Stimulated activated CD4-positive, alpha-beta T cell treated with anti-CD3 and anti-CD28 coated beads, Interleukin-12 subunit alpha, Interleukin-12 subunit beta, amount 100 ng/mL, for 48 hours (primary cell): ENCODE data around the gene DOCK9.

Experiments
- DNase-seq, 3 donors: peaks; one replicate each; pipeline ENCODE4 v3.0.0-alpha.2; 2020; ENCODE audit warnings: low read depth in 2 of 3, low spot score in 1 of 3

DOCK9 gene

GRCh38 chr13:98860491-98860890, 117.4 kb downstream of the DOCK9 start:
- DNase-seq: no peak

DNA sequence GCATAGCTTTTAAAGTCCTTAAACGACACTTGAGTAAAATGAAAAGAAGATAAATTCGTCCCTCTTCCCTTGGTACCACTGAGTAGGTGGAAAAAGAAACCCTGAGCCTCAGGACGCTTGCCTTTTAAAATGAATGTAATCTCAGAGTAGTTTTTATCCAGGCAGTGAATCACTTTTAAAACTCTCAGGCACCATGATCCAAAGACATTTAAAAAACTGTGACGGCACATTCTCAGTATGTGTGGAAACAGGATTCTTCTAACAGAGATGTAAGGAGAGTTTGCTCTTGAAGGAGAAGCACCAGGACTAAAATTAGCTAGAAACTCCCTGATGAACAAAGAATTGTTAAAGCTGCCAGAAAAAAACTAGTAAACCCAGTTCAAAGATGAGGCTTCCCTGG, 119.7 kb downstream of the DOCK9 start:
- no peak for DNase-seq

DNA sequence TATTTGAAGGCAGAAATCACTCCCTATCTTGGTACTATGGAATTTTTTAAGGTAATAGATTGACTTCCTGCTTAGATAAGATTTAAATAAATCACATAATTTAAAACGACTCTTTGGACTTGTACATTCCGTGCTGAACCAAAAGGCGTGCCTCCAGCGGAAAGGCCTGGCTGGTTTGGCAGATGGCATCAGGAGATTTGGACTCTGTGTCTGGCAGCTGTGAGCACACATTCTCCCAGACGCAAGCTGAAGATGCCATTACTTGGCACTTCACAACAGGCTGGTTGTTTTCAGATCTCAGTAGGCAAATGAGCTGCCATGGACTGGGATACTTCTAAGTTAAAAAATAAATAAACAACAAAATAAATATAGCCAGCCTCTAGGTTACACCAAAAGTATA, 120.9 kb downstream of the DOCK9 start:
- no peak for DNase-seq

GRCh38 chr13:98854448-98854847, 123.4 kb downstream of the DOCK9 start:
- no peak for DNase-seq

DNA sequence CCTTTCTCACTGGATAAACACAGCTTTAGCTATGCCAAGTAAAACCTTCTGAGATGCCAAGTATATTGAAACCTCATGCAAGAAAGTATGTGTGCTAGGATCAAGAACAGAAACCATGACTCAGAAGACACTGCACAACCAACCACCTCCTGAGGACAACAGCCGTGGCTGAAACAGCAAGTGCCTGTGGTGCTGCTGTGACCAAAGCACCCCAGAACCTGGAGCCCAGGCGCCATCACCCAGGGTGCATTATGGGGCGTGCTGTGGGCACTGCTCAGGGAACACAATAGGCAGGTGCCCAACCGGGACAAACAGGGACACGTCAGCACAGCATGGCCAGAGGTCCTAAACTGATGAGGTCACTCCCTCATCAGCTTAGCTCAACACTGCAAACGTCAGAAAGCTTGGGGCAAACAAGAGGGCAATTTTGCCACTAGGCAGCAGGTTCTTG, 124.1 kb downstream of the DOCK9 start:
- DNase-seq: peak; percentile 50 to 65 (median 60)

GRCh38 chr13:98851276-98851675, 126.6 kb downstream of the DOCK9 start:
- DNase-seq: no peak

GRCh38 chr13:98848746-98849145, 129.1 kb downstream of the DOCK9 start:
- no peak for DNase-seq

- DNase-seq: no peak
These were observed 130.1 kb downstream of the DOCK9 start for GRCh38 chr13:98847780-98848179.

- no peak for DNase-seq
These were observed 130.9 kb downstream of the DOCK9 start for GRCh38 chr13:98846986-98847385.

DNA sequence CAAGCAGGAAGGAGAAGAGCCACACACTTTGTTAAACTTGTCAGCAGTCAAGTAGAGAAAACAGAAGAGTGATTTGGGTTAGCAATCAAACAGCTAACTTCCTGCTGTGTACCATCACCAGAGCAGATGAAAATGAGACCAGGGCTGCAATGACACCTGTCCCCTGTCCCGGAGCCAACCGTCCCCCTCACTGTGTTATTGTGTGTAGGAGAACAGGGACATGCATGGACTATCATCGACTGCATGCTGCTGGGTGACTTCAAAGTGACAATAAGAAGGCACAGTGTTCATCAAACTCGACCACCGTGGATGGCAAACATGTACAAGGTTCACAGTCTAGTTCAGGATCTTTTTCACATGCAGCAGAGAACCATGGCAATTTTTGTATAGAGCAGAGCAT, 131.3 kb downstream of the DOCK9 start:
- DNase-seq: no peak

DNA sequence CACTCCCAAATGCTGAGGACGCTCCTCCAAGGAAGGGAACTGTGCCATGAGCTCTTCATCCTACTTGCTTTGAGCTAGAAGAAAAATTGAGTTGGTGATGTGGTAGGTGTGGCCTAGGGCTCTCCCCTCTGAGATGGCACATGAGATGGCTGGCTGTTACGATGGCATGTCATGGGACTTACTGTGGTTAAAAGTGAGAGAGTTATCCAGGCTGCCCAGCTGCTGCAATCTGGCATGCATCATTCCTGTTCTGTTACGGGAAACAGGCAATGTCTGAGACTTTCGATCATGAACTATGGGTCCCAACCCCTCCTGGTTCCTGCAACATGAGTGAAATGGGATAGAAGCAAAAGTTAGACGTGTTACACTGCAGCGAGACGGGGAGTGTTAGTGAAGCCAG, 132.1 kb downstream of the DOCK9 start:
- DNase-seq: no peak

- no peak for DNase-seq
These were observed 133.8 kb downstream of the DOCK9 start for GRCh38 chr13:98844021-98844420.

DNA sequence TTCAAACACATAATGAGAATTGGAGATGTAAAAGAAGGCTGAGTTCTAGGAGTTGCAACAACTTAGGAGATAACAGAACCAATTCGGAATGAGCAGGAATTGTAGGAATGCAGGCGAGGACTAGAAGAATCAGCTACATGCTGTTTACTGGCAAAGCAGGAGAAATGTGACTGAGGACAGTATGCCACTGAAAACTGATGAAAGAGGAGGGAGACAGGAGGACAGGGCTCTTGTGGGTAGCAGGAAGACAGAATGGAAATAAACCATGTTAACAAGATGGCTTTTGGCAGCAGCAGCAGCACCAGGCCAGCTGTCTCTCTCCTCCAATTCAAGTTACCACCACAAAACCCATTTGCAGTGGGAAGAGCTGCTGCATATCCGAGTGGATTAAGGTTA, 134.4 kb downstream of the DOCK9 start:
- no peak for DNase-seq

- peak; percentile 46 to 63 (median 62) for DNase-seq
These were observed 134.9 kb downstream of the DOCK9 start for GRCh38 chr13:98842858-98843481.

DNA sequence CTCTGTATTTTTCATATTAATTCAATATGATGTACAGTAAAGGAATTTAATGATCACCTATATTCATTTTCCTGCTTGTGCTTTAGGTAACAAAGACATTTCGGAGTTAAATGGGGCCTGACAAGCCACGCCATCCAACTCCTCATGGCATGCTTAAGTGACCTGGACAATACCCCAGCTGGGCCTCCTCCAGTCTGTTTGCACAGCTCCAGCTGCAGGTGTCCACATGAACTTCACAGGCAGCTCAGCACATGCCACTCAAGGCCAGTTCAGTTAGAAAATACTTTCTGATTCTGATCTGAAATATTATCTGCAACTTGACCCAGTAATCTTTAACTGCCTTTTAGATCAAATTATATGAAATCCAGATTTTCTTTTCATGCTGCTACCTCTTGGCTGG, 135.8 kb downstream of the DOCK9 start:
- no peak for DNase-seq

GRCh38 chr13:98839856-98840769, 137.8 kb downstream of the DOCK9 start:
- DNase-seq: peak; percentile 15 to 28 (median 27)

GRCh38 chr13:98838776-98839175, 139.1 kb downstream of the DOCK9 start:
- no peak for DNase-seq

DNA sequence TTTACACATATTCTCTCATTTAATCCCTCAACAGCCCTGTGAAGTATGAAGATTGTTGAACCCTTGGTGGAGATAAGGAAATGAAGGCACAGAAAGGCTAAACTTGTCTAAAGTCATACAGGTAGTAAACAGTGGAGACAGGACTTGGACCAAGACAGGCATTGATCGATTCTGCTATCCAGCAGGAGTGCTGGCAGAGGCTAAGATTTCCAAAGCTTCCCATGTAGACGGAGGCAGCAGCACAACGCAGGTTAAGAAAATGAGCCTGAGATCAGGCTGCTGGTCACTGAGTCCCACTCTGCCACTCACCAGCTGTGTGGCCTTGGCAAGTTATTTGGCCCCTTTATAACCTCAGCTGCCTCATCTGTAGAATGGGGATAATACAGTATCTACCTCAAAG, 140.0 kb downstream of the DOCK9 start:
- DNase-seq: no peak

DNA sequence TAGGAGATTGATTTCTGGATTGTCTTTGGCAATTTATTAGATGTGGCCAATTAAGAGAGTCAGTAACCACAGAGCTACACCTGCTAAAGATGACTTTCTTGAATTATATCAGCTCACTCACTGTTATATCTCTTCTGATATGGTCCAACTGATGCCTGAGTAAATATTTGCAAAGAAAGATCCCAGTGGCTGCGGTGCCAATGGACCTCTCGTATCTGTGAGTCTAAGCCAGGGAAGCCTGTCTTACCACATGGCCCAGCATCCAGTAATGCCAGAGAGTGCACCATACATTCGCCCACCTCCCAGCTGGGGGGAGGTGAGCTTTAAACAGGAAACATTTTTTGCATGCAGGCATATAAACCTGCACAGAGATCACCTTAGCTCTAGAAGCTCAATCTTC, 142.7 kb downstream of the DOCK9 start:
- no peak for DNase-seq

DNA sequence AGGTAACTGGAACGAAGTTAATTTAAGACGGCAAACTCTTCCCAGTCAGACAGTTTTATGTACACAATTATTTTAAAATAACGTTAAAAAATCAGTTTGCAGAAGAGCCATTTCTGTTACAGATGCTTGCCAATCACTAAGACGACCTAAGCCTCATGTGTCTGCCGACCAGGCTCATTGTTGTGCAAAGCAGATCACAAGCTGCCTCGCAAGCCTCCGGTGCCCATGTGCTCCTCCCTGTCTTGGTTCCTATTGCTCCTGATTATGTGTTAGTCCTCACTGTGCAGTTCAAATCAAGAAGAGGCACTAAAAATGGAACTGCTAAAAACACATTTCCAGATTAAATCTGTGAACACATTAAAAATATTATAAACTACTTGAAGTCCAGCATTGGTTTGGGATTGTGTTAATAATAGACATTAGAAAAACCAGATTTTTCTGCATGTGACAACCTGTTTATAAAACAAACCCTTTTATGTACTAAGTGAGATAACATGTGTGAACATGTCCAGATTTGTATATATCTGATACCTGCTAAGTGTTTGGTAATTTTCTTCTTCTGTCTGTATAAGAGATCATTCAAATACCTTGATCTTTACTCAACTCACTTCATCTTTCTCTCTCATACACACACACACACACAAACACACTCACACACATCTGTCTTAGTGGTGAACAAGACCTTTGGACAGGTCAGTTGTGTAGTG, 143.5 kb downstream of the DOCK9 start:
- no peak for DNase-seq

- no peak for DNase-seq
These were observed 146.6 kb downstream of the DOCK9 start for GRCh38 chr13:98831236-98831635.

DNA sequence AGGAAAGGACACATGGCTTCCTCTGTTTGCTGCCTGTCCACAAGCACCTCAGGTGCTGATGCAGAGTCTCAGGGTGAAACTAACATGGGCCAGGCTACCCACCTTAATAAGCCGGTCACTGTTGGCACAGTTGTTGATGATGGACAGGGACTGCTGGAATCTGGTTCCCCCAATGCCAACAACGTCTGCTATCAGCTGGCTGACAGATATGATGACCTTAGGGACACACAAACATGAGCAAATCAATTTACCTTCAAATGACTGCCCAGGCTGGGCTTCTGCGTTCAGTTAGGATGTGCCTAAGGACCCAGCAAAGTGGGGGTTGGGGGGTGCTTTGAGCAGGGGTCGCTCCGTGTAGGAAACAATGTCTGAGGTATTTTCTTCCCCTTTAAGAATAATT, 148.3 kb downstream of the DOCK9 start:
- no peak for DNase-seq
